G401.6 (cell line): Measurements from ENCODE around the gene CFAP410.
"Not testable (repeated sequence)": the region's sequence is repeated elsewhere in the genome, so short reads cannot be mapped to it uniquely, and the experiment has no call there.

Experiments
- FAIRE-seq: peaks from 2 replicates; lab custom pipeline; 2012; peaks lifted over from hg19 to GRCh38; lab: Jason Lieb, UNC

The CFAP410 gene

GRCh38 chr21:44368711-44369446 is 29.7 kb upstream of the CFAP410 start:
- no peak for FAIRE-seq

DNA sequence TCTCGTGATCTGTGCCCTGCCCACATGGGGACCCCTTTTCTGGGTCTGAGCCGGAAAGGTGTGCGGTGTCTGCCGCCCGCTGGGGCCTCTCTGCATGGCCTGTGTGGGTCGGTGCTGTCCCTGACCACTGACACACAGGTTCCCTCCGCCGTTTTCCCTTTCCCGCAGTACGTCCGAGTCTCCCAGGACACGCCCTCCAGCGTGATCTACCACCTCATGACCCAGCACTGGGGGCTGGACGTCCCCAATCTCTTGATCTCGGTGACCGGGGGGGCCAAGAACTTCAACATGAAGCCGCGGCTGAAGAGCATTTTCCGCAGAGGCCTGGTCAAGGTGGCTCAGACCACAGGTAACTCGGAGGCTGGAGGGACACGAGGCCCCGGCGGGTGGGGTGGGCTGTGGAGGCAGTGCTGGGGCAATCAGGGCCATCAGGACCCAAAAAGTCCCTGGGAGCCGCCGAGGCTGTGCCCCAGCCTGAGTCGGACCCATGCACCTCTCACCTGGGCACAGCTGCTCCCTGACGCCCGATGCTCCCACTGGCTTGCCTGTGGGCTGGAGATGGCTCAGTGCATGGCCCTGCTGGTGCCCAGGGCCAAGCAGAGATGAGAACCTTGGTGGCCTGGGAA is 27.5 kb upstream of the CFAP410 start:
- no peak for FAIRE-seq

- FAIRE-seq = no peak
Measured at GRCh38 chr21:44365967-44366585, 26.9 kb upstream of the CFAP410 start.

- no peak for FAIRE-seq
Measured at GRCh38 chr21:44365251-44365966, 26.2 kb upstream of the CFAP410 start.

DNA sequence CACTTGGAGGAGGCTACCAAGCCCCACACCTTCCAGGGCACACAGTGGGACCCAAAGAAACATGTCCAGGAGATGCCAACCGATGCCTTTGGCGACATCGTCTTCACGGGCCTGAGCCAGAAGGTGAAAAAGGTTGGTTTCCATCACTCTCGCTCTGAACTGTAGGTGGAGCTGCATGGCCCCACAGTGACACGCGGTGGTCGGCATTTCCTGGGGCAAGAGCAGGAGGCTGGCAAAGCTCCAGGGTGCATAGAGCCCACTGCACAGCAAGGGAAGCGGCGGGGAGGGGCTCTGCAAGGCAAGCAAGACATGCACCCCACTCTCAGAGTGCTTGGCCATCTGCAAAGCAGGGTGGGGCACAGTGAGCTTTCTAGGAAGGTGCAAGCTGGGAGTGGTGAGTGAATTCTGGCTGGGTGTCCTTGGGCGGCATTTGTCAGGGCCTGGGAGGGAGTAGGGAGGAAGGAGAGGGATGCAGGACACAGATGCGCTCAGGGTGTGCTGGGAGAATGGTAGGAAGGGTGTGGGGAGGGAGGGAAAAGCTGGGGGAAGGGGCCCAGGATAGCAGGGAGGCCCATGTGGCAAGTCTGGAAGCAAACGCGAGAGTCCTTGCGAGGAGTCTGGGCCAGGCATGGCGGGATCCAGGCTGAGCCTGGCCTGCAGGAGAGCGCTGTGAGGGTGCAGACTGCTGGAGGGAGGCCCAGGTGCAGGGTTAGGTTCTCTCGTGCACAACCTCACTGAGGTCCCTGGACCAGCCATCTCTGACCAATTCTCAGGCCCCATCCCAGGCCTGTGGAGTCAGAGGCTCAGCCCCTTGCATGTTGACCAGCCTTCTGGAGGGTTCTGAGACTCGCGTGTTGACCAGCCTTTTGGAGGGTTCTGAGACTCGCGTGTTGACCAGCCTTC is 25.2 kb upstream of the CFAP410 start:
- FAIRE-seq = no peak

DNA sequence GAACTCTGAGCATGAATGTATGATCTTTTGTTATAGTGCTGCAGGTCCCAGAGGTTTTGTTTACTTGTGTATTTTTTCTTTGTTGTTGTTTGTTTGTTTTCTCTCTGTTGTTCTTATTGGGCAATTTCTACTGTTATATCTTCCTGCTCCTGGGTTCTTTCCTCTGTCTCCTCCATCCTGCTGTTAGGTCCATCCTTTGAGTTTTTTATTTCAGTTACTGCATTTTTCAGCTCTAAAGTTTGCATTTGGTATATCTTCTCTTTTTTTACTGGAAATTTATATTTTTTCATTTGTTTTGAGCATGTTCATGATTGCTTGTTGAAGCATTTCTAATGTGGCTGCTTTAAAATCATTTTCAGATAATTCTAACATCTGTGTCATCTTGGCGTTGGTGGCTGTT is 24.1 kb upstream of the CFAP410 start:
- no peak for FAIRE-seq

DNA sequence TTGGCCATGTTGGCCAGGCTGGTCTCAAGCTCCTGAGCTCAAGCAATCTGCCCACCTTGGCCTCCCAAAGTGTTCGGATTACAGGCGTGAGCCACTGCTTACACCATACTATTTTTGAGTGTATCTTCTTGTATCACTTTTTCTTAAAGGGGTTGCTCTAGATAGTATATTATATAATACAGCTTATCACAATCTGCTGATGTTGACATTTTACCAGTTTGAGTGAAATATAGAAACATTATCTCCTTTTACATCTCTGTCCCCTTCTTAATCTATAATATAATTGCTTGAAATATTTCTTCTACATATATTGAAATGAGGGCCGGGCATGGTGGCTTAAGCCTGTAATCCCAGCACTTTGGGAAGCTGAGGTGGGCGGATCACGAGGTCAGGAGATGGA is 22.7 kb upstream of the CFAP410 start:
- FAIRE-seq = not testable (repeated sequence)

DNA sequence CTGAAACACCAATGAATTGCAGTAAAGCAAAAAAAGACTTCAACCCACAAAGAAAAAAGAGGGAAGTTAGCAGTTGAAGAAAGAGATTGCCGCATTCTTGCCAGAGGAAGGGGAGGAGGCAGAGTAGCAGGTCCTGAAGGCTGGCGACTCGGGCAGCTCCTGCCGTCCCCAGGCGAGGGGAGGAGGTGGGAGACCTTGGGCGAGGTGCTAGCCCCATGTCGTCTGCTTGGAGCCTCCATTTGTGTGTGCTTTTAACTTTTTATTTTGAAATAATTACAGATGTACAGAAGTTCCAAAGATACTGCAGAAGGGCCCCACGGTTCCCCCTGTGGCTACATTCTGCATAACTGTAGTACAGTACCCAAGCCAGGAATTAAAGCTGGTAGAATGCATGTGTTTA is 21.0 kb upstream of the CFAP410 start:
- FAIRE-seq = no peak

DNA sequence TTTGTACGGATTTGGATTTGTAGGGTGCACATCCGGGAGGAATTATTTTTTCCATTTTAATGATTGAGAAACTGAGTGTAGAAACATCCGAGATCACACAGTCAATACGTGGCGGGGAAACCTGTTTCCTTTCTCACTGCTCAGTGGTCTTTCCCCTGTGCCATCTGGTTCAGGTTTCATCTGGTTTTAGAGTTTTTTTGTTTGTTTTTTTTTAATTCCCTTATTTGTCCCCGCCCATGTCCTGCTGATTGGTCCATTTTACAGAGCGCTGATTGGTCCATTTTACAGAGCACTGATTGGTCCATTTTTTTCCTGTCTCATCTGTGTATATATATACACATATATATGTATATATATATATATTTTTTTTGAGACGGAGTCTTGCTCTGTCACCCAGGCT is 20.2 kb upstream of the CFAP410 start:
- no peak for FAIRE-seq

GRCh38 chr21:44357064-44357837 is 18.1 kb upstream of the CFAP410 start:
- FAIRE-seq = no peak

- no peak for FAIRE-seq
Measured at GRCh38 chr21:44356636-44357035, 17.4 kb upstream of the CFAP410 start.

DNA sequence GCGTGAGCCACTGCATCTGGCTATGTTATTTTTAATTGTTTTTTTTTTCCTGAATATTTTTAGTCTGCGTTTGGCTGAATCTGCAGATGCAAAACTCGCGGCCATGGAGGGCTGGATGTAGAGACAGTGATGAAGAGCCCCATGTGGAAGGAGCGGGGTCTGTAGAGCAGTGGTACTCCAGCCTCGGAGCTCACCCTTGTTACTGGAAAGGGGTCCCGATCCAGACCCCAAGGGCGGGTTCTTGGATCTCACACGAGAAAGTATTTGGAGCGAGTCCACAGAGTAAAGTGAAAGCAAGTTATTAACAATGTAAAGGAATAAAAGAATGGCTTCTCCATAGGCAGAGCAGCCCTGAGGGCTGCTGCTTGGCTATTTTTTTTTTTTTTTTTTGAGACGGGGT is 17.0 kb upstream of the CFAP410 start:
- no peak for FAIRE-seq

DNA sequence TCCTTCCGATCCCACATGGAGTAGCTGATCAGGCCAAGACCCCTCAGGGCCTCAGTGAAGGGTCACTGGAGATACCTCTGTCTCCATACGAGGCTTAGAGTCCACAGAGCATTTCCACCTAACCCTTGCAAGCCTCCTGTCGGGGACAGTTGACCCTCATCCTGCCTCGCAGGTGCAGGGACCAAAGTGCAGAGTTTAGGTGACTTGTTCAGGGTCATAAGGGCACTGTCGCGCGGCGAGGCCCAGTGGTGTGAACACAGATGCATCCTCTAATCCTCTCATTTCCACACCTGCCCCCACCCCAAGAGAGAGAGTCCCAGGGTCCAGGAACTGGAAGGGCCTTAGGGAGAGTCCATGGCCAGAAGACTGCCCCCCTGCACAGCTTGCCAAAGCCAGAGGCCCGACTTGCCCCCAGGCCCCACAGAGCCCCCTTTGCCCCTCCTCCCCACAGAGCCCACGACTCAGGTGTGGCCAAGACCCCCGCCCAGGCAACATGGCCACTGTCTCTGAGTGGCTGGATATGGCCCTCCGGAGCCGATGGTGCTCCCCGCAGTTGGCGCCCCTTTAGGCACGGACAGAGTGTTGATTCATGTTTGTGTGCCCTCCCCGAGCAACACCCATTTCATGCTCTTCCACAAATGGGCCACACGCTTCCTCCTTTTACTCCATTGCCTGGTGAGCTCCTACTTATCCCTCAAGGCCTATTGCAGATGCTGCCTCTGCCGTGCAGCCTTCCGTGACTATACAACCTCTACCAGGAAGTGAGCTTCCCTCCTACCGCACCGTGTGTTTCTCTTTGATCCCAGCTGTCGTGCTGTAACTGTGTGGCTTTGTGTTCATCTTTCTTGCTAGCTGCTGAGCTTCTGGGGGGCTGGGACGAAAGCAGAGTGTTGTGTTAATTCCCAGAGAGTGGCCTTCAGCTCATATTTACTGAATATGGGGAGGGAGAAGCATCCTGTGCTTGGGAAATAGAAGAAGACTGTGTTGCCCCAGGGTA is 15.9 kb upstream of the CFAP410 start:
- no peak for FAIRE-seq

GRCh38 chr21:44354001-44354405 is 14.8 kb upstream of the CFAP410 start:
- FAIRE-seq = no peak

- FAIRE-seq = no peak
Measured at GRCh38 chr21:44353191-44353970, 14.2 kb upstream of the CFAP410 start, which contains the start of gene TRPM2. Gene TRPM2, plus strand, starts transcription at chr21:44353621. Its CDS starts 80 bp downstream, at chr21:44353701.

DNA sequence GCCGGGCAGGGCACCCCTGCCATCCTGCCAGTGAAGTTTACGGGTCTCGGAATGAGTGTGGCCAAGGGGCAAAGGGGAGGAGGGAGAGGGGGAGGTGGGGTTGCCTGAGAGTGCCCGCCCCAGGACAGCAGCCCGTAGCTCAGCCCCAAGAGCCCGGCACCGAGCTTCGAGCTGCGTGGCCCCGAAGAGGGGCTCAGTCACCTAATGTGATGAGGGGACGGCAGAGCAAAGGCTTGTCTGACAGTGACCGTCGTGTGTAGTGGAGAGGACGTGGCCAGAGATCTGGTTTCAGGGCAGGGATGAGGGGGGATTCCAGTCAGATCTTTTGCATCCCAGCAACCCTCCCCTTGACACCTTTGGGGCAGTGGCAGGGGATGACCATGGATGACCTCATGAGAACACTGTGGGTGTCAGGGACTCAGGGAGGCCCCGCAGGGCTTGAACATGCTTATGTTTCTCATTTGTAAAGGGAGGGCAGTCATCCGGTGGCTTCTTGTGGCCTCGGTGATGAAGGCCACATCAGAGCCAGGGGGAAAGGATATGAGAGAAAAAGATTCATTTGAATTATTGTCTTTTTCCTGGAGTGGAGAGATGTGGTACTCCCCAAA is 13.2 kb upstream of the CFAP410 start:
- no peak for FAIRE-seq

- FAIRE-seq = no peak
Measured at GRCh38 chr21:44351535-44352252, 12.5 kb upstream of the CFAP410 start.
